ENCODE data around the gene FSTL3. TPM values are rescaled to one million over a fixed set of nuclear protein-coding genes. Genes with fewer than 3 reads are reported as not detected.

FSTL3 gene
- total RNA-seq, 2 donors from 2014 or later: 4.5 to 10.1 TPM

- no peaks in the 10 kb centered on the region for H3K4me1 ChIP-seq
- peak; percentile 81 for DNase-seq
- no peaks in the 10 kb centered on the region for H3K27me3 ChIP-seq
- H3K36me3 ChIP-seq: no peaks in the 10 kb centered on the region
- no peak overlapping the region for H3K4me3 ChIP-seq
- peak overlapping the region in 1 of 2 donors; percentile 43 for H3K9ac ChIP-seq (ENCODE audit: low read depth in 2 of 2, low read length in 2 of 2)
- no peaks in the 10 kb centered on the region for H3K9me3 ChIP-seq
- TF ChIP-seq, protein P1, sequence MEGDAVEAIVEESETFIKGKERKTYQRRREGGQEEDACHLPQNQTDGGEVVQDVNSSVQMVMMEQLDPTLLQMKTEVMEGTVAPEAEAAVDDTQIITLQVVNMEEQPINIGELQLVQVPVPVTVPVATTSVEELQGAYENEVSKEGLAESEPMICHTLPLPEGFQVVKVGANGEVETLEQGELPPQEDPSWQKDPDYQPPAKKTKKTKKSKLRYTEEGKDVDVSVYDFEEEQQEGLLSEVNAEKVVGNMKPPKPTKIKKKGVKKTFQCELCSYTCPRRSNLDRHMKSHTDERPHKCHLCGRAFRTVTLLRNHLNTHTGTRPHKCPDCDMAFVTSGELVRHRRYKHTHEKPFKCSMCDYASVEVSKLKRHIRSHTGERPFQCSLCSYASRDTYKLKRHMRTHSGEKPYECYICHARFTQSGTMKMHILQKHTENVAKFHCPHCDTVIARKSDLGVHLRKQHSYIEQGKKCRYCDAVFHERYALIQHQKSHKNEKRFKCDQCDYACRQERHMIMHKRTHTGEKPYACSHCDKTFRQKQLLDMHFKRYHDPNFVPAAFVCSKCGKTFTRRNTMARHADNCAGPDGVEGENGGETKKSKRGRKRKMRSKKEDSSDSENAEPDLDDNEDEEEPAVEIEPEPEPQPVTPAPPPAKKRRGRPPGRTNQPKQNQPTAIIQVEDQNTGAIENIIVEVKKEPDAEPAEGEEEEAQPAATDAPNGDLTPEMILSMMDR (IDR thresholded peaks at IDR 0.05): no peak
- intact Hi-C loops (cut with DNase I): no loop called here
- no peak overlapping the region for H3K27ac ChIP-seq
These were observed 27.7 kb downstream of the FSTL3 start for GRCh38 chr19:703651-704446.

GRCh38 chr19:704447-704741, 28.2 kb downstream of the FSTL3 start:
- no peaks in the 10 kb centered on the region for H3K36me3 ChIP-seq

DNA sequence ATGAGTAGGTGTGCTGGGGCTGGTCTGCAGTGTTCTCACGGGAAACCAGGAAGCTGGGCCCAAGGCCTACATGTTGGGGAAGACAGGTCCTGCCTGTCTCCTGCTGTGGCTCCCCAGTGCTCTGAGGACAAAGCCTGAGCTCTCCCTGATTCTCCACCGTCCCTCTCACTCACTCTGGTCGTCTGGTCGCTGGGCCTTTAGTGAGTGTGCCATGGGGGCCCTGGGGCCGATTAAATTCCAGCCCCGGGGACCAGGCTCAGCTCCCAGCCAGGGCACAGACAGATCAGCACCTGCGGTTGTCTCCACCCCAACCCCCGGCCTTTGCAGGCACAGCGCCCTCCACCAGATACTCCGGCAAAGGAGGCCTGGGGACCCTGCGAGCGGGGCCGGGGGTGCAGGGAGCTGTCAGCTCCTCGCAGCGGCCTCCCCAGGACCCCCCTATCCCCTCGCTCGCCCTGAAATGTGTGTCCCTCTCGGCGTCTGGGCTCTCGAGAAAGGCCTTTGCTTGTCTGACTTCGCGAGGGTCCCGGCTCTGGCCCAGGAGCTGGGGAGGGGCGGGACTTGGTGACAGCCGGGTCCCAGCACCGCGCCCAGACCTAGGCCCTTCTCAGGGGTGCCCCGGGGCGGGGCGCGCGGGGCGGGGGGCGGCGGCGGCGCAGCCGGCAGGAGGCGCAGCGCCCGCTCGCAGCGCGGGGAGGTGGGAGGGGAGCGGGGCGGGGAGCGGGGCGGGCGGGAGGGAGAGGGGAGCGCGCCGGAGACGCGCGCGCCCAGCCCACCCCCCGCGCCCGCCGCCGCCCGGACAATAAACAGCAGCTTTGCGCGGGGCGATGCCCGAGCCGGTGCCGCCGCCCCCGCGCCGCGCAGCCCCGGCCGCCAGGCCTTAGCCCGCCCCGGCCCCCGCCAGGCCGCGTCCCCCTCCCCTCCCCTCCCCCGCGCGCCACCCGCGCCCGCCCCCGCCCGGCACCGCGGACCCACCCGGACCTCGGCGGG, 32.3 kb downstream of the FSTL3 start, which contains the start of gene PALM:
Gene PALM (plus strand): TSS at position 782 of the 990 bp plus-strand sequence. CDS start 212 bp downstream, outside the sequence.
- no peak for DNase-seq
- H3K36me3 ChIP-seq: no peaks in the 10 kb centered on the region
- no peak within 1 kb of the TSS for H3K27ac ChIP-seq
- H3K9me3 ChIP-seq: no peaks in the 10 kb centered on the region
- TF ChIP-seq, protein P1 (IDR thresholded peaks at IDR 0.05): no peak
- intact Hi-C loops (cut with DNase I): no loop called here
- peak within 1 kb of the TSS in 1 of 2 donors; percentile 63 for H3K9ac ChIP-seq (ENCODE audit: low read depth in 2 of 2, low read length in 2 of 2)
- H3K4me1 ChIP-seq: no peaks in the 10 kb centered on the region
- H3K4me3 ChIP-seq: peak within 1 kb of the TSS; percentile 30
- H3K27me3 ChIP-seq: peaks cover 12% of the 10 kb centered on the region

More at GRCh38 chr19:704447-704741, 28.2 kb downstream of the FSTL3 start:
- Histone ChIP-seq H3K27ac (no peak overlapping the region), H3K9ac (ENCODE audit: low read depth in 2 of 2, low read length in 2 of 2) (no peak overlapping the region), H3K4me1 (no peaks in the 10 kb centered on the region), H3K9me3 (no peaks in the 10 kb centered on the region), H3K27me3 (peaks cover 4% of the 10 kb centered on the region), H3K4me3 (no peak overlapping the region)
- DNase-seq: no peak
- TF ChIP-seq, protein P1 (IDR thresholded peaks at IDR 0.05): no peak
- intact Hi-C loops (cut with DNase I): no loop called here

DNA sequence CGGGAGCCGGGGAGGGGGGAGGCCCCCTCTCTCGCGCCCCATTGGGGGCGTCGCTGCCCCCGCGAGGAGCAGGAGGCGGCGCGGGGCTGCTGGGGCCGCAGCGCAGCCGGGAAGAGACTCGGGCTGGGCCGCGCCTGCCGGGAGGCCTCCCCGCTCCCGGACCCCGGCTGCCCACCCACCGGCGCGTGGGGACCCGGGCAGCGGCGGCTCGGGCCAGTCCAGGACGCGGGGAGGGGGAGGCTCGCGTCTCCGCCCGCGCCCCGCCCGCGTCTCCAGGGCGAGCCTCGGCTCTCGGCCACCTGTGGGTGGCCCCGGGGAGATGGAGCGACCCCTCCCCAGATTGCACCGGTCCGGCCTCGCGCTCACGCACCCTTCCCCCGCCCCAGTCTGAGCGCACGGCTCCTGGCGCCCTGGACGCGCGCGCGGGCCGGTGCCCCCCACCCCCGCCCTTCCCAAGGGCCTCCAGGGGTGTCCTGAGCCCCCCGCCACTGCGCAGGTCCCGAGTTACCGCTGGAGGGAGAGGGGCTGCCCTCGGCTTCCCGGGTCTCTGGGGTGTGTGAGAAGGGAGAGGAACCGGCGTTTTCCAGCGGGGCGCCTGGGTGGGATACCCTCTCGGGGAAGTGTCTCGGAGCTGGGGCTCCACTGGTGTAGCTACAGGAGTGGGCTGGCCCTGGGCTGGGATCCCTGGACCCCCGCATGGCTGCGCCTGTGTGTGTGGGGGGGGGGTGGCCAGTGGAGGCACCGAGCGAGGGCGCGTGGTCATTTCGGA, 33.2 kb downstream of the FSTL3 start:
- Histone ChIP-seq H3K36me3 (no peaks in the 10 kb centered on the region), H3K4me1 (no peaks in the 10 kb centered on the region), H3K27me3 (peaks cover 12% of the 10 kb centered on the region), H3K9ac (ENCODE audit: low read depth in 2 of 2, low read length in 2 of 2) (peak overlapping the region in 1 of 2 donors; percentile 60), H3K27ac (no peak overlapping the region), H3K4me3 (peak overlapping the region; percentile 30), H3K9me3 (no peaks in the 10 kb centered on the region)
- DNase-seq: no peak
- intact Hi-C loops (cut with DNase I): no loop called here
- TF ChIP-seq, protein P1 (IDR thresholded peaks at IDR 0.05): no peak
